HEK293 (cell line): ENCODE measurements around the gene PHYKPL.

Source experiments
- CTCF ChIA-PET: fragments of 350-600 bp; formaldehyde crosslinking; extraction: SDS; loops from one replicate; lab custom pipeline; 2021; ENCODE audit warnings: antibody characterized with exemption; lab: Yijun Ruan, JAX
- POLR2A ChIA-PET: fragments of 300-600 bp; formaldehyde crosslinking; extraction: SDS; loops from one replicate; lab custom pipeline; 2020; ENCODE audit warnings: antibody characterized with exemption, inconsistent platforms; lab: Yijun Ruan, JAX
- H3K27ac ChIP-seq: fragments of 200-500 bp; sonication (Bioruptor generic); 2 replicates; pipeline ENCODE4 v1.5.1; 2014; ENCODE audit warnings: low read depth, low read length, control low read depth, inconsistent platforms; ENCODE audit errors: extremely low read depth
- H3K36me3 ChIP-seq, 2 experiments: fragments of 200-500 bp in 1 of 2; sonication (Bioruptor generic) in 1 of 2; 1 replicate in 1 of 2; 2 replicates in 1 of 2; pipeline ENCODE4 v1.5.1; 2014 to 2017; ENCODE audit warnings: inconsistent platforms in 2 of 2, low read length in 2 of 2; ENCODE audit not compliant: control insufficient read depth in 2 of 2, insufficient read depth in 1 of 2
- H3K4me1 ChIP-seq: fragments of 200-500 bp; sonication (Bioruptor generic); 2 replicates; pipeline ENCODE4 v1.5.1; 2014; ENCODE audit warnings: mild to moderate bottlenecking, low read length, inconsistent platforms; ENCODE audit not compliant: control insufficient read depth, insufficient read depth
- H3K4me3 ChIP-seq: 2 replicates; pipeline ENCODE4 v1.5.1; 2011; ENCODE audit warnings: low read depth, mild to moderate bottlenecking, control low read depth, low read length, moderate library complexity
- H3K9me3 ChIP-seq: fragments of 200-500 bp; sonication (Bioruptor generic); 2 replicates; pipeline ENCODE4 v1.5.1; 2014; ENCODE audit warnings: low read depth, low read length, inconsistent platforms; ENCODE audit not compliant: control insufficient read depth, insufficient read depth
- EGR2 ChIP-seq: fragments of 450-650 bp; formaldehyde crosslinking; IDR thresholded peaks from 2 replicates; pipeline ENCODE4 v1.5.1; 2016; ENCODE audit warnings: low read depth, missing biosample characterization, missing genetic modification characterization
- GLI4 ChIP-seq: fragments of 450-650 bp; formaldehyde crosslinking; IDR thresholded peaks from 2 replicates; pipeline ENCODE4 v1.5.1; 2016; ENCODE audit warnings: missing biosample characterization, missing genetic modification characterization
- GLIS2 ChIP-seq: fragments of 450-650 bp; formaldehyde crosslinking; IDR thresholded peaks from 2 replicates; pipeline ENCODE4 v1.5.1; 2016; ENCODE audit warnings: missing biosample characterization, missing genetic modification characterization
- HOXD13 ChIP-seq: sonication (generic); formaldehyde crosslinking; IDR thresholded peaks from 2 replicates; pipeline ENCODE4 v1.8.0; 2022; ENCODE audit warnings: missing genetic modification reagents, borderline replicate concordance
- KLF16 ChIP-seq: fragments of 450-650 bp; formaldehyde crosslinking; IDR thresholded peaks from 2 replicates; pipeline ENCODE4 v1.5.1; 2017; ENCODE audit warnings: missing biosample characterization, missing genetic modification characterization
- REPIN1 ChIP-seq: fragments of 450-650 bp; formaldehyde crosslinking; IDR thresholded peaks from 2 replicates; pipeline ENCODE4 v1.5.1; 2017; ENCODE audit warnings: missing biosample characterization, missing genetic modification characterization, low read depth
- SP2 ChIP-seq: fragments of 450-650 bp; formaldehyde crosslinking; IDR thresholded peaks from 2 replicates; pipeline ENCODE4 v1.5.1; 2016; ENCODE audit warnings: missing biosample characterization, missing genetic modification characterization
- ZBTB17 ChIP-seq: fragments of 450-650 bp; formaldehyde crosslinking; IDR thresholded peaks from 2 replicates; pipeline ENCODE4 v1.5.1; 2016; ENCODE audit warnings: missing biosample characterization, missing genetic modification characterization
- ZFHX2 ChIP-seq: fragments of 450-650 bp; formaldehyde crosslinking; conservative IDR thresholded peaks from 2 replicates; pipeline ENCODE4 v1.5.1; 2016; ENCODE audit warnings: missing biosample characterization, missing genetic modification characterization
- ZNF202 ChIP-seq: fragments of 450-650 bp; formaldehyde crosslinking; IDR thresholded peaks from 2 replicates; pipeline ENCODE4 v1.5.1; 2016; ENCODE audit warnings: missing biosample characterization, missing genetic modification characterization, borderline replicate concordance
- ZNF221 ChIP-seq: fragments of 450-650 bp; formaldehyde crosslinking; IDR thresholded peaks from 2 replicates; pipeline ENCODE4 v1.5.1; 2017; ENCODE audit warnings: missing biosample characterization, missing genetic modification characterization, borderline replicate concordance
- ZNF266 ChIP-seq: fragments of 450-650 bp; formaldehyde crosslinking; IDR thresholded peaks from 2 replicates; pipeline ENCODE4 v1.5.1; 2016; ENCODE audit warnings: missing biosample characterization, missing genetic modification characterization, low read depth
- ZNF335 ChIP-seq: fragments of 450-650 bp; formaldehyde crosslinking; conservative IDR thresholded peaks from 2 replicates; pipeline ENCODE4 v1.5.1; 2016; ENCODE audit warnings: missing biosample characterization, missing genetic modification characterization
- ZNF366 ChIP-seq: fragments of 450-650 bp; formaldehyde crosslinking; conservative IDR thresholded peaks from 2 replicates; pipeline ENCODE4 v1.5.1; 2016; ENCODE audit warnings: missing biosample characterization, missing genetic modification characterization
- ZNF548 ChIP-seq: fragments of 450-650 bp; formaldehyde crosslinking; IDR thresholded peaks from 2 replicates; pipeline ENCODE4 v1.5.1; 2016; ENCODE audit warnings: missing biosample characterization, missing genetic modification characterization
- ZNF785 ChIP-seq: fragments of 450-650 bp; formaldehyde crosslinking; IDR thresholded peaks from 2 replicates; pipeline ENCODE4 v1.5.1; 2016; ENCODE audit warnings: missing biosample characterization, missing genetic modification characterization
- ZNF791 ChIP-seq: fragments of 450-650 bp; formaldehyde crosslinking; IDR thresholded peaks from 2 replicates; pipeline ENCODE4 v1.5.1; 2016; ENCODE audit warnings: missing biosample characterization, missing genetic modification characterization
- ZNF837 ChIP-seq: fragments of 450-650 bp; formaldehyde crosslinking; IDR thresholded peaks from 2 replicates; pipeline ENCODE4 v1.5.1; 2016; ENCODE audit warnings: missing biosample characterization, missing genetic modification characterization
- ZSCAN16 ChIP-seq: fragments of 450-650 bp; formaldehyde crosslinking; IDR thresholded peaks from 2 replicates; pipeline ENCODE4 v1.5.1; 2016; ENCODE audit warnings: missing biosample characterization, missing genetic modification characterization
- ZSCAN30 ChIP-seq: fragments of 450-650 bp; IDR thresholded peaks from 2 replicates; pipeline ENCODE4 v1.5.1; 2018; ENCODE audit warnings: missing biosample characterization, mild to moderate bottlenecking, missing genetic modification characterization, moderate library complexity
- ZXDB ChIP-seq: fragments of 450-650 bp; formaldehyde crosslinking; IDR thresholded peaks from 2 replicates; pipeline ENCODE4 v1.5.1; 2016; ENCODE audit warnings: missing biosample characterization, missing genetic modification characterization
- TF ChIP-seq, protein P1 (sequence below): IDR thresholded peaks from 2 replicates; pipeline ENCODE4 v1.6.1; 2011; ENCODE audit warnings: mild to moderate bottlenecking, low read depth, low read length, borderline replicate concordance
- TF ChIP-seq, protein P2 (sequence below): fragments of 450-650 bp; formaldehyde crosslinking; IDR thresholded peaks from 2 replicates; pipeline ENCODE4 v1.5.1; 2016; ENCODE audit warnings: missing biosample characterization, missing genetic modification characterization
- TF ChIP-seq, protein P3 (sequence below): fragments of 450-650 bp; formaldehyde crosslinking; IDR thresholded peaks from 2 replicates; pipeline ENCODE4 v1.5.1; 2016; ENCODE audit warnings: missing biosample characterization, missing genetic modification characterization
- TF ChIP-seq, protein P4 (sequence below): fragments of 450-650 bp; formaldehyde crosslinking; IDR thresholded peaks from 2 replicates; pipeline ENCODE4 v1.5.1; 2016; ENCODE audit warnings: missing biosample characterization, missing genetic modification characterization
- TF ChIP-seq, protein P5 (sequence below): sonication (generic); formaldehyde crosslinking; IDR thresholded peaks from 2 replicates; pipeline ENCODE4 v1.8.1; 2022; ENCODE audit warnings: mild to moderate bottlenecking, moderate library complexity, missing genetic modification reagents

PHYKPL gene

DNA sequence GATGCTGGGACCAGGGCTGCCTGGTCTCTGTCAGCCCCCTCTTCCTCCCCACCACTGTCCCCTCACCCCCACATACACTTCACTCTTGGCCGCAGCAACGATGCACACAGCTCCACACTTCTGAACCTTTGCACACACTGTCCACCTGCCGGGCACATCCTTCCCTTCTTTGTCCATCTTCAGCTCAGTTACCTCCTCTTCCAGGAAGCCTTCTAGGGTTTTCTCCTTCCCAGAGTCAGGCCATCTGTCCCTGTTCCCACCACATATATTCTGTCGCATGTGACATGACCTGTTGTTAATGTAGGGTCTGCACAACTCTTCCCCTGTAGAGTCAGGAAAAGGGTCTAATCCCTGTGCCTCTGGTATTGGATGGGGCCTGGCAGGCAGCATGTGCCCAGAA lies 38.6 kb upstream of the PHYKPL start (continued):
- TF ChIP-seq, protein P1, sequence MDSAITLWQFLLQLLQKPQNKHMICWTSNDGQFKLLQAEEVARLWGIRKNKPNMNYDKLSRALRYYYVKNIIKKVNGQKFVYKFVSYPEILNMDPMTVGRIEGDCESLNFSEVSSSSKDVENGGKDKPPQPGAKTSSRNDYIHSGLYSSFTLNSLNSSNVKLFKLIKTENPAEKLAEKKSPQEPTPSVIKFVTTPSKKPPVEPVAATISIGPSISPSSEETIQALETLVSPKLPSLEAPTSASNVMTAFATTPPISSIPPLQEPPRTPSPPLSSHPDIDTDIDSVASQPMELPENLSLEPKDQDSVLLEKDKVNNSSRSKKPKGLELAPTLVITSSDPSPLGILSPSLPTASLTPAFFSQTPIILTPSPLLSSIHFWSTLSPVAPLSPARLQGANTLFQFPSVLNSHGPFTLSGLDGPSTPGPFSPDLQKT = no peak
- TF ChIP-seq KLF16 (tag by site-specific recombination) (no peak), ZNF266 (no peak), REPIN1 (tag by site-specific recombination) (no peak), ZNF791 (tag by site-specific recombination) (no peak), ZSCAN30 (tag by site-specific recombination) (no peak), ZNF837 (tag by site-specific recombination) (no peak), ZNF785 (tag by site-specific recombination) (no peak), GLI4 (tag by site-specific recombination) (no peak)
- TF ChIP-seq, protein P2, sequence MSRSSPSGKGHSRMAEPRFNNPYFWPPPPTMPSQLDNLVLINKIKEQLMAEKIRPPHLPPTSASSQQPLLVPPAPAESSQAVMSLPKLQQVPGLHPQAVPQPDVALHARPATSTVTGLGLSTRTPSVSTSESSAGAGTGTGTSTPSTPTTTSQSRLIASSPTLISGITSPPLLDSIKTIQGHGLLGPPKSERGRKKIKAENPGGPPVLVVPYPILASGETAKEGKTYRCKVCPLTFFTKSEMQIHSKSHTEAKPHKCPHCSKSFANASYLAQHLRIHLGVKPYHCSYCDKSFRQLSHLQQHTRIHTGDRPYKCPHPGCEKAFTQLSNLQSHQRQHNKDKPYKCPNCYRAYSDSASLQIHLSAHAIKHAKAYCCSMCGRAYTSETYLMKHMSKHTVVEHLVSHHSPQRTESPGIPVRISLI (tag by site-specific recombination) = no peak
- TF ChIP-seq, protein P3, sequence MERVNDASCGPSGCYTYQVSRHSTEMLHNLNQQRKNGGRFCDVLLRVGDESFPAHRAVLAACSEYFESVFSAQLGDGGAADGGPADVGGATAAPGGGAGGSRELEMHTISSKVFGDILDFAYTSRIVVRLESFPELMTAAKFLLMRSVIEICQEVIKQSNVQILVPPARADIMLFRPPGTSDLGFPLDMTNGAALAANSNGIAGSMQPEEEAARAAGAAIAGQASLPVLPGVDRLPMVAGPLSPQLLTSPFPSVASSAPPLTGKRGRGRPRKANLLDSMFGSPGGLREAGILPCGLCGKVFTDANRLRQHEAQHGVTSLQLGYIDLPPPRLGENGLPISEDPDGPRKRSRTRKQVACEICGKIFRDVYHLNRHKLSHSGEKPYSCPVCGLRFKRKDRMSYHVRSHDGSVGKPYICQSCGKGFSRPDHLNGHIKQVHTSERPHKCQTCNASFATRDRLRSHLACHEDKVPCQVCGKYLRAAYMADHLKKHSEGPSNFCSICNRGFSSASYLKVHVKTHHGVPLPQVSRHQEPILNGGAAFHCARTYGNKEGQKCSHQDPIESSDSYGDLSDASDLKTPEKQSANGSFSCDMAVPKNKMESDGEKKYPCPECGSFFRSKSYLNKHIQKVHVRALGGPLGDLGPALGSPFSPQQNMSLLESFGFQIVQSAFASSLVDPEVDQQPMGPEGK (tag by site-specific recombination) = no peak

DNA sequence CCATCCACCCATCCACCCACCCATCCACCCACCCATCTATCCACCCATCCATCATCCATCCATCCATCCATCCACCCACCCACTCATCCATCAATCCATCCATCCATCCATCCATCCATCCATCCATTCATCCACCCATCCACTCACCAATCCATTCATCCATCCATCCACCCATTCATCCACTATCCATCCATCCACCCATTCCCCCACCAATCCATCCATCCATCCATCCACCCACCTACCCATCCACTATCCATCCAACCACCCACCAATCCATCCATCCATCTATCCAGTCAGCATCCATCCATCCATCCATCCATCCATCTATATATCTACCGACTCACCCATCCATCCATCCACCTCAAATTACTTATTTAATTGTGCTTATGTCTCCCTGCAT lies 36.9 kb upstream of the PHYKPL start:
- H3K4me1 ChIP-seq = no peaks in the 10 kb centered on the region
- H3K9me3 ChIP-seq = no peaks in the 10 kb centered on the region
- no peak overlapping the region for H3K27ac ChIP-seq
- no peaks in the 10 kb centered on the region for H3K36me3 ChIP-seq
- TF ChIP-seq ZBTB17 (tag by site-specific recombination) = peak; percentile 99
- peak; percentile 11; the same call in 1 of the 2 replicates for TF ChIP-seq ZNF202 (tag by site-specific recombination)
- TF ChIP-seq ZXDB (tag by site-specific recombination) = no peak
- no peak for TF ChIP-seq ZNF548 (tag by site-specific recombination)
- no peak for TF ChIP-seq HOXD13
- TF ChIP-seq, protein P4, sequence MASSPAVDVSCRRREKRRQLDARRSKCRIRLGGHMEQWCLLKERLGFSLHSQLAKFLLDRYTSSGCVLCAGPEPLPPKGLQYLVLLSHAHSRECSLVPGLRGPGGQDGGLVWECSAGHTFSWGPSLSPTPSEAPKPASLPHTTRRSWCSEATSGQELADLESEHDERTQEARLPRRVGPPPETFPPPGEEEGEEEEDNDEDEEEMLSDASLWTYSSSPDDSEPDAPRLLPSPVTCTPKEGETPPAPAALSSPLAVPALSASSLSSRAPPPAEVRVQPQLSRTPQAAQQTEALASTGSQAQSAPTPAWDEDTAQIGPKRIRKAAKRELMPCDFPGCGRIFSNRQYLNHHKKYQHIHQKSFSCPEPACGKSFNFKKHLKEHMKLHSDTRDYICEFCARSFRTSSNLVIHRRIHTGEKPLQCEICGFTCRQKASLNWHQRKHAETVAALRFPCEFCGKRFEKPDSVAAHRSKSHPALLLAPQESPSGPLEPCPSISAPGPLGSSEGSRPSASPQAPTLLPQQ (tag by site-specific recombination) = no peak
- TF ChIP-seq ZFHX2 = peak; percentile 50
- TF ChIP-seq ZNF366 = peak; percentile 97
- no peak for TF ChIP-seq ZNF266
- peak; percentile 77 for TF ChIP-seq EGR2 (tag by site-specific recombination)
- ChIA-PET POLR2A (no interaction called here), CTCF (no interaction called here)
- no peak overlapping the region for H3K4me3 ChIP-seq

DNA sequence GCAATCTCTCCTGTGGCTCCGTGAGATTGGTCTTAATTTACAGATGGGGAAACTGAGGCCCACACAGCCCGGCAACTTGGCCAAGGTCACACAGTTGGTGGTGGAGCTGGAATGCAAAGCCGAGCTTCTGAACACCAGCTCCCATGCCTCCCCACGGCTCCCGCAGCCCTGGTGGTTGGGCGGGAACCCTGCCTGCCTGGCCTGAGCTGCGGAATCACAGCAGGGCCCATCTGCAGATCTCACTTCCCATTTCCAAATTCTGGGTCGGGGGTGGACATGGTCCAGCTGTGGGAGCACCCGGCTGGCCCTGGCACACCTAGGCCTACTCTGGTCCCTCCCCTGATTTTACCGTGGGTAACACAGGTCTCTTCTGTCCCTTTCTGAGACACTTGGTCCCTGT lies 35.3 kb upstream of the PHYKPL start:
- CTCF ChIA-PET = no interaction called here
- Histone ChIP-seq H3K27ac (no peak overlapping the region), H3K4me1 (no peaks in the 10 kb centered on the region), H3K4me3 (no peak overlapping the region), H3K36me3 (no peaks in the 10 kb centered on the region), H3K9me3 (no peaks in the 10 kb centered on the region)
- POLR2A ChIA-PET = no interaction called here
- TF ChIP-seq ZNF221 (no peak), ZSCAN16 (tag by site-specific recombination) (no peak), ZNF335 (no peak), GLIS2 (tag by site-specific recombination) (no peak), EGR2 (tag by site-specific recombination) (no peak), SP2 (tag by site-specific recombination) (no peak), ZSCAN30 (tag by site-specific recombination) (no peak)
- TF ChIP-seq, protein P4 (tag by site-specific recombination) = no peak
- TF ChIP-seq, protein P5, sequence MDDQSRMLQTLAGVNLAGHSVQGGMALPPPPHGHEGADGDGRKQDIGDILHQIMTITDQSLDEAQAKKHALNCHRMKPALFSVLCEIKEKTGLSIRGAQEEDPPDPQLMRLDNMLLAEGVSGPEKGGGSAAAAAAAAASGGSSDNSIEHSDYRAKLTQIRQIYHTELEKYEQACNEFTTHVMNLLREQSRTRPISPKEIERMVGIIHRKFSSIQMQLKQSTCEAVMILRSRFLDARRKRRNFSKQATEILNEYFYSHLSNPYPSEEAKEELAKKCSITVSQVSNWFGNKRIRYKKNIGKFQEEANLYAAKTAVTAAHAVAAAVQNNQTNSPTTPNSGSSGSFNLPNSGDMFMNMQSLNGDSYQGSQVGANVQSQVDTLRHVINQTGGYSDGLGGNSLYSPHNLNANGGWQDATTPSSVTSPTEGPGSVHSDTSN = no peak
